ENCODE data around the gene TGFA. TPM values are rescaled to one million over a fixed set of nuclear protein-coding genes. Genes with fewer than 3 reads are reported as not detected.

The TGFA gene
- total RNA-seq, 2 donors from 2014 or later, result 13.5 to 18.5 TPM

DNA sequence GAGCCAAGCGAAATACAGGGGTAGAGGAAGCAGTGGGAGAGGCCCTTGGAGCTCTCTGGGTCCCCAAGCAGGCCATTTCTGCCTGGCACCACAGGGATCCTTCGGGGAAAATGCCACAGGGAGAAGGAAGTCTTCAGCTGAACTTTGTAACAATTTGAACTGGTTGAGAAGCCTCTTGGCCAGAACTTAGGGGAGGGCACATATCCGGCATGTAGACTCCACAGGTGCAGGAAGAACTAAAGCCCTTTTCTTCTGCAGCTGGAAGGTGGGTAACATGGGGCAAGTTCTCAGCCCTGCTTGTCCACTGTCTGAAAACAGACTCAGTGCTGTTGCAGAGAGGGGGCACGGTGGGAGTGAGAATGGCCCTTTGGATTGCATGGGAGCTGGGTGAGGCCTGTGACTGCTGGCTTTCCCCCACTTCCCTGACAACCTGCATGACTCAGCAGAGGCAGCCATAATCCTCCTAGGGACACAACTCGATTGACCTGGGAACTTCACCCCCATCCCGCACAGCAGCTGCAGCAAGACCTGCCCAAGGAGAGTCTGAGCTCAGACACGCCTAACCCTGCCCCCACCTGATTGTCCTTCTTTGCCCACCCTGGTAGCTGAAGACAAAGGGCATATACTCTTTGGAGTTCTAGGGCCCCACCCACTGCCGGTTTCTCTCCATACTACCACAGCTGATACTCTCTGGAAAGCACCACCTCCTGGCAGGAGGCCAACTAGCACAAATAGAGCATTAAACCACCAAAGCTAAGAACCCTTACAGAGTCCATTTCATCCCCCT, 150.2 kb downstream of the TGFA start:
- Histone ChIP-seq H3K4me3 (no peak overlapping the region), H3K27me3 (no peaks in the 10 kb centered on the region), H3K9me3 (no peaks in the 10 kb centered on the region), H3K27ac (no peak overlapping the region), H3K36me3 (replicated peaks in 1 of 2; ENCODE audit: insufficient read depth in 1 of 2, low read depth in 2 of 2) (no peaks in the 10 kb centered on the region), H3K4me1 (no peaks in the 10 kb centered on the region)
- ATAC-seq (no peak), DNase-seq (peak in 1 of 4 donors; percentile 13)
- TF ChIP-seq CTCF (IDR thresholded peaks at IDR 0.05), result no peak
- TF ChIP-seq POLR2A (IDR thresholded peaks at IDR 0.05), result no peak
- intact Hi-C loops (cut with DNase I), result no loop called here
- WGBS, 2 donors, result 81 to 87% methylated on average over 8 of the region's 8 CpGs

- Histone ChIP-seq H3K27ac (no peak overlapping the region), H3K4me3 (no peak overlapping the region), H3K9me3 (no peaks in the 10 kb centered on the region), H3K36me3 (replicated peaks in 1 of 2; ENCODE audit: insufficient read depth in 1 of 2, low read depth in 2 of 2) (no peaks in the 10 kb centered on the region), H3K4me1 (no peaks in the 10 kb centered on the region), H3K27me3 (no peaks in the 10 kb centered on the region)
- ATAC-seq, result no peak
- TF ChIP-seq CTCF (IDR thresholded peaks at IDR 0.05), result no peak
- no peak for TF ChIP-seq POLR2A (IDR thresholded peaks at IDR 0.05)
- 60 to 69% methylated on average over 3 of the region's 3 CpGs for WGBS, 2 donors
- intact Hi-C loops (cut with DNase I), result no loop called here
- DNase-seq, result no peak
These were observed 153.1 kb downstream of the TGFA start for GRCh38 chr2:70400539-70400938.

GRCh38 chr2:70399046-70399445, 154.6 kb downstream of the TGFA start:
- no peaks in the 10 kb centered on the region for H3K36me3 ChIP-seq (replicated peaks in 1 of 2; ENCODE audit: insufficient read depth in 1 of 2, low read depth in 2 of 2)
- intact Hi-C loops (cut with DNase I), result no loop called here
- no peaks in the 10 kb centered on the region for H3K4me1 ChIP-seq
- DNase-seq, result no peak
- H3K4me3 ChIP-seq, result no peak overlapping the region
- WGBS, 2 donors, result 40 to 55% methylated on average over 1 of the region's 1 CpG
- H3K27me3 ChIP-seq, result no peaks in the 10 kb centered on the region
- TF ChIP-seq CTCF (IDR thresholded peaks at IDR 0.05) (no peak), POLR2A (IDR thresholded peaks at IDR 0.05) (no peak)
- no peak for ATAC-seq
- H3K9me3 ChIP-seq, result no peaks in the 10 kb centered on the region
- no peak overlapping the region for H3K27ac ChIP-seq

Other genes with a start within 250 kb of the TGFA start
- 1 to 10 TPM; 2.3 to 7.6 TPM for gene ADD2, start 214.4 kb upstream of the TGFA start, total RNA-seq
- not detected for gene FIGLA, start 236.8 kb upstream of the TGFA start, total RNA-seq

Data from body of pancreas (tissue), 4 donors.